NCI-H1694 treated with DMSO at 0.1 percent for 48 hours (cell line): ENCODE results near the gene VSIG1.
A peak's percentile ranks its signal among the peaks of the same experiment; 100 is the strongest.

ENCODE experiments used
- DNase-seq: peaks from one replicate; lab custom pipeline; 2025; lab: John Stamatoyannopoulos, UW

VSIG1 gene

GRCh38 chrX:108044554-108045256, at the start of gene VSIG1:
Gene VSIG1, plus strand, starts transcription at chrX:108045065. Its CDS starts 66 bp downstream, at chrX:108045131.
- DNase-seq: no peak

DNA sequence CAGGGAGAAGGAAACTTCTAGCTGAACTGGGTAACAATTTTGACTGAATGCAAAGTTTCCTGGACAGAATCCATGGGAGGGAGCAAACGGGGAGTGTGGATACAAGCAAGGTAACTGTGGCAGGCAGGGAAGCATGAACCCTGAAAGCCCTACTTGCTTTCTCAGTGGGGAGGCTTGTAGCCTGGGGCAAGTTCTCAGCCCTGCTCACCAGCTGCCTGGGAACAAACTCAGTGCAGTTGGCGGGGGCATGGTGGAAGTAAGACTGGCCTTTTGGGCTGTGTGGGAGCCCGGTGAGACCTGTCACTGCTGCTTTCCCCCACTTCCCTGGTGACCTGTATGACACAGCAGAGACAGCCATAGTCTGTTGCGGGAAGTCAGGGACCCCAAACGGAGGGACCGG, 48.7 kb upstream of the VSIG1 start:
- no peak for DNase-seq

GRCh38 chrX:108000751-108001150, 44.1 kb upstream of the VSIG1 start:
- DNase-seq: no peak

GRCh38 chrX:108001218-108001814, 43.5 kb upstream of the VSIG1 start:
- DNase-seq: peak; percentile 68

- no peak for DNase-seq
Observed at GRCh38 chrX:108018656-108019381, 26.0 kb upstream of the VSIG1 start.

- no peak for DNase-seq
Observed at GRCh38 chrX:108019382-108019875, 25.4 kb upstream of the VSIG1 start.

DNA sequence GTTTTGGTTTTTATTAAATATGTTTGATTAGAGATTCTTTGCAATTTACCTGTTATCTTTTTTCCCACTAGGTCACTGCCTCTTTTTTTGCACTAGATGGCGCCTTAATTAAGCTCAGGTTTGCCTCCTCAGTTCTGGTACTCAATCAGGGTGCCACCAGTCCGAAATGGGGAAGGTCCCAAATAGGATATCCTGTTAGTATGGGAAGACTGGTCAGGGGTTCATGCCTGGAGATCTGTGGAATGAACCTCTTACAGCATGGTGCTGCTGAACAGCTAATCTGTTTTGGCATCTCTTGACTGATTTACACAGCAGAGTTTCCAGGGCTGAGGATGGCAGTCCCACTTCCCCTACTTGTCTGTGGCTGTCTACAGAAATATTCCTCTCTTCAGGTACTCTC, 24.2 kb upstream of the VSIG1 start:
- DNase-seq: peak; percentile 4

GRCh38 chrX:108022491-108023089, 22.3 kb upstream of the VSIG1 start:
- DNase-seq: no peak

- DNase-seq: no peak
Observed at GRCh38 chrX:108025376-108025775, 19.5 kb upstream of the VSIG1 start.

- no peak for DNase-seq
Observed at GRCh38 chrX:108025954-108026600, 18.8 kb upstream of the VSIG1 start.

DNA sequence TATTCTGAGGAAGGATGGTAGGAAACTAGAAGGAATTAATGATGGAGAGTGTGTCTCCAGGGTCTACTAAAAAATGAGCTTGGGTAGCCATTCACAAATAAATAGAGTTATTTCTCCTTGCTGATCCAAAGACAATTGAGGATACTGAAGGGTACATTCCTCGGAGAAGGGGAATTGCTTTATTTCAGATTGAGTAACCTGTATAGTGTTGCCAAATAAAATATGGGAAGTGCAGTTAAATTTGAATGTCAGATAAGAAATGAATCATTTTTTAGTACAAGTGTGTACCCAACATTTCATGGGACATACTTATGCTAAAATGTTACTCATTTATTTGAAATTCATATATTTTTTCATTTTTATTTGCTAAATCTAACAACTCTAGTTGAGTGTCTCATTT, 16.0 kb upstream of the VSIG1 start:
- DNase-seq: no peak

GRCh38 chrX:108029928-108030711, 14.7 kb upstream of the VSIG1 start:
- DNase-seq: no peak

- DNase-seq: no peak
Observed at GRCh38 chrX:108032944-108033343, 11.9 kb upstream of the VSIG1 start.

DNA sequence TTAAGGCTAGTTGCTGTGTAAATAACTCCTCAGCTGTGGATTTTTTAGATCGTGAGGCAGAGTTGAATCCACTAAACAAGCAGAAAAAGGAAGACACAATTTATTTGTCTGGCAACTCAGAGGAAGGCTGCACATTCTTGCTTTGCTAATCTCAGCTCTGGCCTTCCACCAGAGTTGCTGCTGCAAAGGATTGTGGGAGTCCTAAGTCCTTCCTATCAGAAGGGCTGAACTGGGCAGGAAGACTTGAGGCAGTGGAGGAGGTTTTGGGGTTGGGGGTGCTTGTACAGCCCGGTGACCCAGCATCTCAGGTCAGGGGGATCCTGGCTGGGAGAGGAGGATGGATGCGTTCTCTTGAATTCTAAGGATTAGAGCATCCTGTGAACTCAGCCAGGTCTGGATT, 11.0 kb upstream of the VSIG1 start:
- no peak for DNase-seq

DNA sequence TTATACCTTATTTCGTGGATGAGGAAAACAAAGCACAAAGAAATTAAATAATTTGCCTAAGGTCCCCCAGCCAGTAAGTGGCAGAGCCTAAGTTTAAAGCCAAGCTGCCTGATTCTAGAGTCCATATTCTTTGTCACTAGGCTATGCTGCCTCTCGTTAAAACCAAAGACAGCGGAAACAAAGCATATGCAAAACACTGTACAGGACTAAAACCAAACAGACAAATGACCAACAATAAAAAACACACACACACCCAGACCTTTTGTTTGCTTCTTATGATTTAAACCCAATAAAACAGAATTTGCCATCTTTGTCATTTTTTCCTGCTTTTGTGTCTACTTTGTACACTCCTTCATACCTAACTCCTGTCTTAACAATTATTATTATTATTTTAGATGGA, 10.1 kb upstream of the VSIG1 start:
- DNase-seq: no peak

- DNase-seq: no peak
Observed at GRCh38 chrX:108036298-108036973, 8.4 kb upstream of the VSIG1 start.

DNA sequence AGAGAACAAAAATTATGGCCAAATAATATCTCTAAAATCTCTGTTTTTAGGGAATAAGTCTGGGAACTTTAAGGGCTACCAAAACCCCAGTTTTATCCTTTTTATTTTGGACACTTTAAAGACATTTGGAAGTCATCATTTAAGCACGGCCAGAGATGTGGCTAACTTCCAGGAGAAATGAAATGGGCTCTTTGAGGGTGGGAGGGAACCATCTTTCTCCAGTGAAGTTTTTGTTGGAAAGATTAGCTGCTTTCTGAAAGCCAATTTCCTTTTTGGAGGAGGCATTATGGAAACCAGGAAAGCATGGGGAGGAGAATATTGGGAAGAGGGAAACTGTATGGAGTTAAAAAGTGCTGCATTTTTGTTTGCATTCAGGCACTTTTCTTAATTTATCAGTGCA, 4.8 kb downstream of the VSIG1 start:
- no peak for DNase-seq

- no peak for DNase-seq
Observed at GRCh38 chrX:108053218-108053617, 8.4 kb downstream of the VSIG1 start.

GRCh38 chrX:108055546-108055945, 10.7 kb downstream of the VSIG1 start:
- no peak for DNase-seq

- no peak for DNase-seq
Observed at GRCh38 chrX:108059801-108060200, 14.9 kb downstream of the VSIG1 start.

DNA sequence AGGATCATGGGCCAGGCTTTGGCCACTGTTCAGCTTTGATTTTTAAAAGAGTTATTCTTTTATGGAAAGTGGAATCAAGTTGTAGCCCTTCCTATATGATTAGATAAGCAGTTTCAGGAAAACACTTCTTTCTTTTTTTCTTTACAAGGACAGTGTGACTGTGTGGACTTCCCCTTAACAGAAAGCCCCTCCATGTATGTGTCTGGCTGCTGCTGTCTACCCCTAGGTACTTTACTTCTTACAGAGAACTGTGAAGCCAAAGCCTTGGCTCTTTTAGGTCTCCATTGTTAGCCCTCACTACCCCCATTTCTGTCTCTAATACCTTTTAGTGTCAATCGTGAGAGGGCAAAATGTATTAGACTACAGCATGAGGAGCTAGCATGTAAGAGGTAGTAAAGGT, 19.1 kb downstream of the VSIG1 start:
- no peak for DNase-seq
